ENCODE data around the gene ANKH.

Gene ANKH

GRCh38 chr5:14834584-14835550, 36.7 kb downstream of the ANKH start:
- Histone ChIP-seq H3F3A (ENCODE audit: control insufficient read depth, insufficient read depth) (no peaks in the 10 kb centered on the region), H3K4me2 (ENCODE audit: low read length) (peak overlapping the region; percentile 27), H3K36me3 (ENCODE audit: control insufficient read depth, low read length) (peaks cover 12% of the 10 kb centered on the region), H3K79me2 (ENCODE audit: control insufficient read depth, low read length) (peaks cover 72% of the 10 kb centered on the region), H3K27me3 (ENCODE audit: control insufficient read depth, low read length) (no peaks in the 10 kb centered on the region), H3K9me3 (ENCODE audit: control insufficient read depth, insufficient read depth, low read length) (no peaks in the 10 kb centered on the region), H3K4me1 (ENCODE audit: control insufficient read depth, low read length) (peaks cover 9% of the 10 kb centered on the region), H3K9me2 (replicated peaks; ENCODE audit: control insufficient read depth, low read length) (no peaks in the 10 kb centered on the region), H3K27ac (ENCODE audit: low read depth, low read length) (no peak overlapping the region), H4K20me1 (ENCODE audit: control insufficient read depth, insufficient read depth, low read depth, low read length) (peaks cover 17% of the 10 kb centered on the region; the same call in 1 of the 2 replicates), H3K4me3 (ENCODE audit: low read length) (no peak overlapping the region)
- TF ChIP-seq EZH2phosphoT487 (IDR thresholded peaks at IDR 0.05; ENCODE audit: borderline replicate concordance, low read length) (no peak), CTCF (IDR thresholded peaks at IDR 0.05; ENCODE audit: low read depth, low read length, poor library complexity, severe bottlenecking) (no peak)

GRCh38 chr5:14834062-14834461, 37.5 kb downstream of the ANKH start:
- Histone ChIP-seq H3F3A (ENCODE audit: control insufficient read depth, insufficient read depth) (no peaks in the 10 kb centered on the region), H3K4me2 (ENCODE audit: low read length) (no peak overlapping the region), H3K36me3 (ENCODE audit: control insufficient read depth, low read length) (peaks cover 5% of the 10 kb centered on the region), H3K9me2 (replicated peaks; ENCODE audit: control insufficient read depth, low read length) (no peaks in the 10 kb centered on the region), H4K20me1 (ENCODE audit: control insufficient read depth, insufficient read depth, low read depth, low read length) (peaks cover 17% of the 10 kb centered on the region; the same call in 1 of the 2 replicates), H3K9me3 (ENCODE audit: control insufficient read depth, insufficient read depth, low read length) (no peaks in the 10 kb centered on the region), H3K4me3 (ENCODE audit: low read length) (no peak overlapping the region), H3K79me2 (ENCODE audit: control insufficient read depth, low read length) (peaks cover 69% of the 10 kb centered on the region), H3K27me3 (ENCODE audit: control insufficient read depth, low read length) (no peaks in the 10 kb centered on the region), H3K27ac (ENCODE audit: low read depth, low read length) (no peak overlapping the region), H3K4me1 (ENCODE audit: control insufficient read depth, low read length) (peaks cover 9% of the 10 kb centered on the region)
- no peak for TF ChIP-seq CTCF (IDR thresholded peaks at IDR 0.05; ENCODE audit: low read depth, low read length, poor library complexity, severe bottlenecking)
- TF ChIP-seq EZH2phosphoT487 (IDR thresholded peaks at IDR 0.05; ENCODE audit: borderline replicate concordance, low read length), result no peak

- Histone ChIP-seq H3K4me1 (ENCODE audit: control insufficient read depth, low read length) (peaks cover 9% of the 10 kb centered on the region), H3K36me3 (ENCODE audit: control insufficient read depth, low read length) (no peaks in the 10 kb centered on the region), H3F3A (ENCODE audit: control insufficient read depth, insufficient read depth) (no peaks in the 10 kb centered on the region), H3K4me3 (ENCODE audit: low read length) (no peak overlapping the region), H3K4me2 (ENCODE audit: low read length) (no peak overlapping the region), H3K79me2 (ENCODE audit: control insufficient read depth, low read length) (peaks cover 69% of the 10 kb centered on the region), H3K27me3 (ENCODE audit: control insufficient read depth, low read length) (no peaks in the 10 kb centered on the region), H4K20me1 (ENCODE audit: control insufficient read depth, insufficient read depth, low read depth, low read length) (peaks cover 17% of the 10 kb centered on the region; the same call in 1 of the 2 replicates), H3K9me2 (replicated peaks; ENCODE audit: control insufficient read depth, low read length) (no peaks in the 10 kb centered on the region), H3K27ac (ENCODE audit: low read depth, low read length) (no peak overlapping the region), H3K9me3 (ENCODE audit: control insufficient read depth, insufficient read depth, low read length) (no peaks in the 10 kb centered on the region)
- TF ChIP-seq EZH2phosphoT487 (IDR thresholded peaks at IDR 0.05; ENCODE audit: borderline replicate concordance, low read length) (no peak), CTCF (IDR thresholded peaks at IDR 0.05; ENCODE audit: low read depth, low read length, poor library complexity, severe bottlenecking) (no peak)
Observed at GRCh38 chr5:14831006-14831338, 40.6 kb downstream of the ANKH start.

Measured in DOHH2 (cell line).